ENCODE measurements around the gene PRKAG2.

PRKAG2 gene

GRCh38 chr7:151515276-151515565 is 361.7 kb downstream of the PRKAG2 start:
- DNase-seq (ENCODE audit: low spot score), result no peak

- no peak for DNase-seq (ENCODE audit: low spot score)
These were observed 362.2 kb downstream of the PRKAG2 start for GRCh38 chr7:151514461-151515275.

- DNase-seq (ENCODE audit: low spot score), result no peak
These were observed 363.8 kb downstream of the PRKAG2 start for GRCh38 chr7:151513133-151513532.

- no peak for DNase-seq (ENCODE audit: low spot score)
These were observed 364.6 kb downstream of the PRKAG2 start for GRCh38 chr7:151512353-151512752.

GRCh38 chr7:151511946-151512345 is 365.0 kb downstream of the PRKAG2 start:
- no peak for DNase-seq (ENCODE audit: low spot score)

GRCh38 chr7:151511270-151511669 is 365.6 kb downstream of the PRKAG2 start:
- no peak for DNase-seq (ENCODE audit: low spot score)

GRCh38 chr7:151509670-151510333 is 367.1 kb downstream of the PRKAG2 start:
- no peak for DNase-seq (ENCODE audit: low spot score)

GRCh38 chr7:151508991-151509390 is 367.9 kb downstream of the PRKAG2 start:
- no peak for DNase-seq (ENCODE audit: low spot score)

- no peak for DNase-seq (ENCODE audit: low spot score)
These were observed 369.1 kb downstream of the PRKAG2 start for GRCh38 chr7:151507806-151508205.

GRCh38 chr7:151506901-151507382 is 370.0 kb downstream of the PRKAG2 start:
- DNase-seq (ENCODE audit: low spot score), result peak; percentile 31

Data from RKO (cell line).